Peyer's patch (tissue), 4 donors: ENCODE results near the gene RSBN1L.

ENCODE experiments used
- CTCF ChIP-seq, 6 experiments: fragments of 450-650 bp in 4 of 6; fragments of 200-600 bp in 2 of 6; sonication (generic) in 1 of 6; IDR thresholded peaks; one replicate each; pipeline ENCODE4 v1.5.1; 2017 to 2019; ENCODE audit warnings: antibody characterized with exemption in 6 of 6, mild to moderate bottlenecking in 3 of 6, moderate library complexity in 1 of 6
- POLR2A ChIP-seq, 2 donors: fragments of 450-650 bp; IDR thresholded peaks; one replicate each; pipeline ENCODE4 v1.5.1; 2017; ENCODE audit warnings: antibody characterized with exemption in 2 of 2, mild to moderate bottlenecking in 2 of 2, moderate library complexity in 2 of 2

DNA sequence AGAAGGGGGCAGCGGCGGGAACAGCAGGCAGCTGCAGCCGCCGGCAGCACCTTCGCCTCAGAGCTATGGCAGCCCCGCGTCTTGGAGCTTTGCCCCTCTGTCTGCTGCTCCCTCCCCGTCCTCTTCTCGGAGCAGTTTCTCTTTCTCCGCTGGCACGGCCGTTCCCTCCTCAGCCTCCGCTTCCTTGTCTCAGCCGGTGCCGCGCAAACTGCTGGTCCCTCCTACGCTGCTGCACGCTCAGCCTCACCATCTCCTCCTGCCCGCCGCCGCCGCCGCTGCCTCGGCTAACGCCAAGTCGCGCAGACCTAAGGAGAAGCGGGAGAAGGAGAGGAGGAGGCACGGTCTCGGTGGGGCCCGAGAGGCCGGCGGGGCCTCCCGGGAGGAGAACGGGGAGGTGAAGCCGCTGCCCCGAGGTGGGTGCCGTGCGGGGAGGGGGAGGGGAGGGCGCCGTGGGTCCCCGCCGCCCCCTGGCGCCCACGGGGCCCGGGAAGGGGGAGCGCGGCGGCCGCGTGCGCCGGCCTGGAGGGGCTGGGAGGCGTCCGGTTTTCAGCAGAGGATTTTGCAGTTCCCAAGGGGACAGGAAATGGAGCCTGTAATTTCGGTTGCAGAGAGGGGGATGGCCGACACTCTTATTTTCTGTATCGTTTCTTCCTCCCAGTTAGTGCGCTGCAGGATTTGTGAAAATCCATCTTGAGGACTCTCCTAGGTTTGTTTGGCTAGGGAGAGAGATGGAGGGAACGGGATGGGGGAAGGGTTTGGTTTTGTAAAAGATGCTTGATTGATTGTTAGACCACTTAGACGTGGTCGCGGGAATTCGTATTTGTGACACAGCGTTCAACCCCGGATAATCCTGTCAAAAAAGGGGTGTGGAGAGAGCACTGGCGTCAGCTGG, 630 bp downstream of the RSBN1L start:
- TF ChIP-seq CTCF (IDR thresholded peaks at IDR 0.05) (no peak), POLR2A (IDR thresholded peaks at IDR 0.05) (peak in 1 of 2 donors; percentile 35)
